Gastrocnemius medialis (tissue), 4 donors: Measurements from ENCODE around the gene FGF4.

Experiments
- POLR2A ChIP-seq, 2 donors: fragments of 450-650 bp; IDR thresholded peaks; one replicate each; pipeline ENCODE4 v1.6.1; 2017; ENCODE audit warnings: antibody characterized with exemption in 2 of 2, mild to moderate bottlenecking in 2 of 2, moderate library complexity in 2 of 2
- TF ChIP-seq, protein P1 (sequence below), 5 experiments: fragments of 450-650 bp in 3 of 5; fragments of 200-600 bp in 2 of 5; sonication (generic) in 2 of 5; IDR thresholded peaks in 4 of 5; conservative IDR thresholded peaks in 1 of 5; 1 replicate in 4 of 5; 2 replicates in 1 of 5; pipeline ENCODE4 v1.5.1; 2016 to 2019; ENCODE audit warnings: antibody characterized with exemption in 5 of 5, mild to moderate bottlenecking in 3 of 5, moderate library complexity in 3 of 5

DNA sequence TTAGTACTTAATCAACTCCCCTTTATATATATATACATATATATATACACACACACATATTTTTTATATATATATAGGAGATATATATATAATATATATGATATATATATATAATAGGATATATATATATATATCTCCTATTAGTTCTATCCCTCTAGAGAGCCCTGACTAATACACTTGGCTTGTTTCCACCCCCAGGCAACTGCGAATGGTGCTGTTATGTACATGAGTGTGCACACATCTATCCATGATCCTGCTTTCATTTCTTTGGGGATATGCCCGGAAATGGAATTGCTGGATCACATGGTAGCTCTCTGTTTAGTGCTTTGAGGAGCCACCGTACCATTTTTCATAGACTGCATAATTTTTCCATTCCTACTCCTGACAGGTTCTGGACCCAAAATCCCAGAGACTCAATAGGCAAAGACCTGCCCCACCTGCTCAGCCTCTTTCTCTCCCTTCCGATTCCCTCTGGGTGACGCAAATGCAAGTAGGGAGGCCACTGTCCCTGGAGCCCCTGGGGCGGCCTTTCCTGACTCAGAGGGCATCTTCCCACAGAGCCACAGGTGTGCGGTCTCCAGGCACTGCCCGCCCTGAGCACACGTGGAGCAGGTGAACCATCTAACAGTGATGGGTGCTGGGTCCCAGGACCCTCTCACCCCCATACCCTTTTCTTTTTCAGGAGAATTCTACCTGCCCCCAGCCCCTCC lies 32.1 kb upstream of the FGF4 start:
- TF ChIP-seq, protein P1, sequence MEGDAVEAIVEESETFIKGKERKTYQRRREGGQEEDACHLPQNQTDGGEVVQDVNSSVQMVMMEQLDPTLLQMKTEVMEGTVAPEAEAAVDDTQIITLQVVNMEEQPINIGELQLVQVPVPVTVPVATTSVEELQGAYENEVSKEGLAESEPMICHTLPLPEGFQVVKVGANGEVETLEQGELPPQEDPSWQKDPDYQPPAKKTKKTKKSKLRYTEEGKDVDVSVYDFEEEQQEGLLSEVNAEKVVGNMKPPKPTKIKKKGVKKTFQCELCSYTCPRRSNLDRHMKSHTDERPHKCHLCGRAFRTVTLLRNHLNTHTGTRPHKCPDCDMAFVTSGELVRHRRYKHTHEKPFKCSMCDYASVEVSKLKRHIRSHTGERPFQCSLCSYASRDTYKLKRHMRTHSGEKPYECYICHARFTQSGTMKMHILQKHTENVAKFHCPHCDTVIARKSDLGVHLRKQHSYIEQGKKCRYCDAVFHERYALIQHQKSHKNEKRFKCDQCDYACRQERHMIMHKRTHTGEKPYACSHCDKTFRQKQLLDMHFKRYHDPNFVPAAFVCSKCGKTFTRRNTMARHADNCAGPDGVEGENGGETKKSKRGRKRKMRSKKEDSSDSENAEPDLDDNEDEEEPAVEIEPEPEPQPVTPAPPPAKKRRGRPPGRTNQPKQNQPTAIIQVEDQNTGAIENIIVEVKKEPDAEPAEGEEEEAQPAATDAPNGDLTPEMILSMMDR (IDR thresholded peaks at IDR 0.05 in 4 of 5, conservative IDR thresholded peaks at IDR 0.05 in 1 of 5), result no peak
- no peak for TF ChIP-seq POLR2A (IDR thresholded peaks at IDR 0.05)
